Fibroblast of the aortic adventitia (primary cell): Measurements from ENCODE around the gene DTWD2. TPM values are rescaled to one million over a fixed set of nuclear protein-coding genes. Genes with fewer than 3 reads are reported as not detected.
"Not testable (repeated sequence)": the region's sequence is repeated elsewhere in the genome, so short reads cannot be mapped to it uniquely, and the experiment has no call there.

ENCODE experiments used
- DNase-seq: peaks from one replicate; pipeline ENCODE4 v3.0.0-alpha.2; 2010; ENCODE audit warnings: low read depth
- H3K4me3 ChIP-seq: 2 replicates; pipeline ENCODE4 v1.5.1; 2011; ENCODE audit warnings: low read depth, mild to moderate bottlenecking, control low read depth, low read length, moderate library complexity
- total RNA-seq: library from RNA; depleted of rRNA; stranded (reverse); fragments of >200 nt; gene quantifications from 2 replicates; pipeline ENCODE4 v1.2.3, GENCODE V29; 2012; ENCODE audit warnings: low replicate concordance
- TF ChIP-seq, protein P1 (sequence below): IDR thresholded peaks from 2 replicates; pipeline ENCODE4 v1.5.1; 2011; ENCODE audit warnings: mild to moderate bottlenecking, low read length, control low read depth, inconsistent platforms; ENCODE audit not compliant: insufficient read depth

Gene DTWD2
- total RNA-seq, 1 donor: 7.7 TPM

GRCh38 chr5:118921866-118922265 is 66.5 kb downstream of the DTWD2 start:
- DNase-seq: peak; percentile 8
- no peak overlapping the region for H3K4me3 ChIP-seq
- TF ChIP-seq, protein P1, sequence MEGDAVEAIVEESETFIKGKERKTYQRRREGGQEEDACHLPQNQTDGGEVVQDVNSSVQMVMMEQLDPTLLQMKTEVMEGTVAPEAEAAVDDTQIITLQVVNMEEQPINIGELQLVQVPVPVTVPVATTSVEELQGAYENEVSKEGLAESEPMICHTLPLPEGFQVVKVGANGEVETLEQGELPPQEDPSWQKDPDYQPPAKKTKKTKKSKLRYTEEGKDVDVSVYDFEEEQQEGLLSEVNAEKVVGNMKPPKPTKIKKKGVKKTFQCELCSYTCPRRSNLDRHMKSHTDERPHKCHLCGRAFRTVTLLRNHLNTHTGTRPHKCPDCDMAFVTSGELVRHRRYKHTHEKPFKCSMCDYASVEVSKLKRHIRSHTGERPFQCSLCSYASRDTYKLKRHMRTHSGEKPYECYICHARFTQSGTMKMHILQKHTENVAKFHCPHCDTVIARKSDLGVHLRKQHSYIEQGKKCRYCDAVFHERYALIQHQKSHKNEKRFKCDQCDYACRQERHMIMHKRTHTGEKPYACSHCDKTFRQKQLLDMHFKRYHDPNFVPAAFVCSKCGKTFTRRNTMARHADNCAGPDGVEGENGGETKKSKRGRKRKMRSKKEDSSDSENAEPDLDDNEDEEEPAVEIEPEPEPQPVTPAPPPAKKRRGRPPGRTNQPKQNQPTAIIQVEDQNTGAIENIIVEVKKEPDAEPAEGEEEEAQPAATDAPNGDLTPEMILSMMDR: no peak

DNA sequence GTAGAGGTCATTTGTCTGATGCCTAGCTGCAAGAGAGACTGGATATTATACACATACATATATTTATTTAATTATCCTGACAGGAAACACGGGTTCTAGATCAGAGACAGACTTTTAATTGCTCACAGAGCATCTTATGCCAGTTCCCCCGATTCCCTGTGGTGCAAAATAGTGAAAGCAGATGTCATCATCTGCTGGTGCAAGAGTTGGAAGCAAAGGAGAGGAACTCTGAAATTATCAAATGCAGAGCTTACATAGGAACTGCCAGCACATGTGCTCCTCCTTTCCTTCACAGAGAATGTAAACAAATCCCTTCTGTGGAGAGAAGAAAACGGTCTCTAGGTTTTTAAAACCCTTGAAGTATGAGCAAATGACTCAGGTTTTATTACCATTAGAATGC is 69.3 kb downstream of the DTWD2 start:
- TF ChIP-seq, protein P1: no peak
- no peak for DNase-seq

GRCh38 chr5:118918232-118918631 is 70.1 kb downstream of the DTWD2 start:
- TF ChIP-seq, protein P1: no peak
- no peak for DNase-seq
- no peak overlapping the region for H3K4me3 ChIP-seq

More for the DNA sequence above, 69.3 kb downstream of the DTWD2 start:
- no peak overlapping the region for H3K4me3 ChIP-seq

DNA sequence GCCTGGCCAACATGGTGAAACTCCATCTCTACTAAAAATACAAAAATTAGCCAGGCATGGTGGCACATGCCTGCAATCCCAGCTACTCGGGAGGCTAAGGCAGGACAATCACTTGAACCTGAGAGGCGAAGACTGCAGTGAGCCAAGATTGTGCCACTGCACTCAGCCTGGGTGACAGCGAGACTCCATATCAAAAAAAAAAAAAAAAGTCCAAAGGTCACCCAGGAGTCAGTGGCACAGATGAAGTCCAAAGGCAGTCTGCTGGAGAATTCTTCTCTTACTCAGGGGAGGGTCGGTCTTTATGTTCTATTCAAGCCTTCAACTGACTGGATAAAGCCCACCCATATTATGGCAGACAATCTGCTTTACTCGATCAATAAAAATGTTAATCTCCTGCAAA is 80.8 kb downstream of the DTWD2 start:
- H3K4me3 ChIP-seq, DNase-seq: not testable (repeated sequence)

DNA sequence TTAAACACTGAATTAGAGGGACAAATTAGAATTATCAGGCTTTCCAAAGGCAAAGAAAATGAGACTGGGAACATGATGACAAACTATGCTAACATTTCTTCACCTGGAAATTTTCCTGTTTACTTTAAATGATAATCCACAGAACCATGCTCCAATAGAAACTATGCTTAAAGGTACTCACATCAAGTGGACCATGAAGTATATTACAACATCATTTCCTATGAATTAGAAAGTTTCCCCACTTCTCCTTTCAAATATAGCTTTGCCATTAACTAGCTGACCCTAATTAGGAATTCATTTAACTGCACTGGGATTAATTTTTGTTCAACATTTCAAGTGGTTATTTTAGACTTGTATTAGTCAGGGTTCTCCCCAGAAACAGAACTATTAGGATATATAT is 81.4 kb downstream of the DTWD2 start:
- DNase-seq: no peak
- TF ChIP-seq, protein P1: no peak
- H3K4me3 ChIP-seq: no peak overlapping the region

DNA sequence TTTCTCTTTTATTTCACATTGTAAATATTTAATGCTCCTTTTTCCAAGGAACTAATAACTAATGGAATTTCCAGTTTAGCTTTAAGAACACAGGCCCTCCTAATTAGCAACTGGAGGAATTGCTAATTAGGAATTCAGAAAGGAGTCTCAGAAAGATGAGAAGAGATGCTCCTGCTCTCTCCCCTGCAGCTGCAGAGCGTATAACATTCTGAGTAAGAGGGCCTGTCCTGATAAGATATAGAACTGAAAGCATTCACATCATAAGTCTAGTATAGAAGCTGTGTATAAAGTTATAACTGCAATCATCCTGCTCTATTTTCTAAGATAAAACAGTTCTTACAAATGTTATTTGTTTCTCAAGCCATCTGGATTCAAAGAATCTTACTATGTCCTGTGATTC is 83.2 kb downstream of the DTWD2 start:
- TF ChIP-seq, protein P1: no peak
- H3K4me3 ChIP-seq: no peak overlapping the region
- DNase-seq: no peak

DNA sequence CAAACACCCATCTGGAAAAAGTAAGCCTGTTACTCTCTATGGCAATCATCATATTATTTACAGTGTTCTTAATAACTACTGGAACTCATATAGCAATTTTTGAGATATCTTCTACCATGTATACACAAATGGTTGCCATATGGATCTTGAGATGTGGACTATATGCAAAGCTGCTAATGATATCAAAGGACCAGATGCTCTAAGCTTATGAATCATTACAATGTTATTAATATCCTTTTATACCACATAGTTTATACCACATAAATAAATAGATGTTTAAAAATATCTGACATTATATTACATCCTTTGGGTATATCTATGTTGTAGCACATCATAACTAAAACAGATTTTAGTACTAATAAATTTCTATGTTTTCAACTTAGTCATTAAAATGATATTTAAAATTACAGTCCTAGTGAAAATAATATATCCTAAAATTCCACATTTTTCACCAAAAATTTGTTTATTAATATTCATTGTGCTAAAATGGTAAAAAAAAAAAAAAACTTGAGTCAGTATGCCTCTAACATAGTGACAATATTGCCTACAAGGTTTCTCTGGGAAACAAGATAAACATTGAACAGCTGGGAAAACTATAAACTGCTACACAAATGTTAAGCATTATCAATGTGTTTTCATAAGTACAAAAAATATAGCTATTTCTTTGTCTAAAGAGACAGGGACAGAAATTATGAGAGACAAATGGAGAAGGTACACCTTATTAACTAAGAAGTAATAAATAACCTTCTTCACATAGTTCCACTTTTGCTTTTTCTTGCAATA is 85.5 kb downstream of the DTWD2 start:
- TF ChIP-seq, protein P1: no peak
- DNase-seq: no peak
- no peak overlapping the region for H3K4me3 ChIP-seq
